ENCODE results near the gene DAPK2. TPM values are rescaled to one million over a fixed set of nuclear protein-coding genes. Genes with fewer than 3 reads are reported as not detected.

DAPK2 gene
- polyA plus RNA-seq, 2 of the 4 experiments (the other 2 are of a cell fraction): 3.1 to 4.8 TPM

GRCh38 chr15:64037116-64037515 lies 9.2 kb downstream of the DAPK2 start (continued):
- no peak for TF ChIP-seq NPAS2 (CRISPR knock-in tag; IDR thresholded peaks at IDR 0.05; ENCODE audit: borderline replicate concordance)
- no peak for TF ChIP-seq PHF8 (IDR thresholded peaks at IDR 0.05; ENCODE audit: borderline replicate concordance, low read depth)
- no peak for TF ChIP-seq TP53 (CRISPR knock-in tag; IDR thresholded peaks at IDR 0.05)
- no peak for TF ChIP-seq POLR2AphosphoS2 (conservative IDR thresholded peaks at IDR 0.05; ENCODE audit: low read length)

- Histone ChIP-seq H3K4me1 (no peaks in the 10 kb centered on the region), H3K9me3 (no peaks in the 10 kb centered on the region), H3K4me3 (no peak overlapping the region), H3K27ac (no peak overlapping the region), H3K4me2 (no peak overlapping the region)
- DNase-seq (ENCODE audit: low read depth in 1 of 2, low spot score in 1 of 2) (no peak), ATAC-seq (no peak), FAIRE-seq (no peak)
- CTCF ChIA-PET: interaction anchor here (1.0 to 3.5 kb wide), 4 partner anchors 11 to 283 kb away, joined by 3 to 23 read pairs (median 7); partner anchors contain the start of gene DAPK2
- POLR2A ChIA-PET: no interaction called here
- TF ChIP-seq HDAC2 (IDR thresholded peaks at IDR 0.05): no peak
- TF ChIP-seq EHMT2 (IDR thresholded peaks at IDR 0.05; ENCODE audit: low read depth): no peak
- TF ChIP-seq BHLHE40 (IDR thresholded peaks at IDR 0.05; ENCODE audit: low read depth, low read length): no peak
- TF ChIP-seq, protein P1, sequence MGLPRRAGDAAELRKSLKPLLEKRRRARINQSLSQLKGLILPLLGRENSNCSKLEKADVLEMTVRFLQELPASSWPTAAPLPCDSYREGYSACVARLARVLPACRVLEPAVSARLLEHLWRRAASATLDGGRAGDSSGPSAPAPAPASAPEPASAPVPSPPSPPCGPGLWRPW (IDR thresholded peaks at IDR 0.05): no peak
- TF ChIP-seq RARB (CRISPR knock-in tag; IDR thresholded peaks at IDR 0.05): no peak
- WGBS (ENCODE audit: missing lambda C conversion rate): 100% methylated on average over 1 of the region's 1 CpG
These were observed 10.8 kb downstream of the DAPK2 start for GRCh38 chr15:64035525-64035924.

DNA sequence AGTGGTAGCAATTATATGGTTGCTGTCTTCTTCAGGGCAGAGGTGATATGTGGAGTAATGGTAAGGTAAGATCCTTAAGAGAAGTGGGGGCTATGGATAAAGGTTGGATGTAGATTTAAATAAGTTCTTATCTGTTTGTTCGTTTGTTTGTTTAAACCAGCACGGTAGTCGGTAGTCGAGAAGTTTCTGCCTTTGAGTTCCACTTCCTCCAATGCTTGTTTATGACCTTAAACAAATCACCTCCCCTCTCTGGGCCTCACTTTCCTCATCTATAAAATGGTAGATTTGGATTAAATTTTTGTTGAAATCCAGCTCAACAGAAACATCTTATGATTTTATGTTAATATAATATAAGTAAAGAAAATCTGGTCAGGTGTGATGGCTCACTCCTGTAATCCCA lies 11.8 kb downstream of the DAPK2 start:
- no peaks in the 10 kb centered on the region for H3K4me1 ChIP-seq
- DNase-seq (ENCODE audit: low read depth in 1 of 2, low spot score in 1 of 2): no peak
- no peak for TF ChIP-seq KDM5A (IDR thresholded peaks at IDR 0.05)
- TF ChIP-seq ZFP36 (IDR thresholded peaks at IDR 0.05; ENCODE audit: borderline replicate concordance, partially characterized antibody): no peak
- TF ChIP-seq FOXS1 (CRISPR knock-in tag; IDR thresholded peaks at IDR 0.05): no peak
- TF ChIP-seq SREBF2 (IDR thresholded peaks at IDR 0.05): no peak
- TF ChIP-seq RAD21 (conservative IDR thresholded peaks at IDR 0.05 in 1 of 2, IDR thresholded peaks at IDR 0.05 in 1 of 2): no peak
- TF ChIP-seq FOSL2 (IDR thresholded peaks at IDR 0.05): no peak
- TF ChIP-seq FOSL2 (CRISPR knock-in tag; IDR thresholded peaks at IDR 0.05): no peak
- TF ChIP-seq EHMT2 (IDR thresholded peaks at IDR 0.05; ENCODE audit: low read depth): no peak
- no peak for TF ChIP-seq HEYL (CRISPR knock-in tag; IDR thresholded peaks at IDR 0.05)
- no peak for TF ChIP-seq RCOR1 (IDR thresholded peaks at IDR 0.05; ENCODE audit: low read depth, low read length)
- TF ChIP-seq RNF2 (IDR thresholded peaks at IDR 0.05; ENCODE audit: borderline replicate concordance, low read depth): no peak
- TF ChIP-seq SMC3 (IDR thresholded peaks at IDR 0.05): no peak
- TF ChIP-seq, protein P2, sequence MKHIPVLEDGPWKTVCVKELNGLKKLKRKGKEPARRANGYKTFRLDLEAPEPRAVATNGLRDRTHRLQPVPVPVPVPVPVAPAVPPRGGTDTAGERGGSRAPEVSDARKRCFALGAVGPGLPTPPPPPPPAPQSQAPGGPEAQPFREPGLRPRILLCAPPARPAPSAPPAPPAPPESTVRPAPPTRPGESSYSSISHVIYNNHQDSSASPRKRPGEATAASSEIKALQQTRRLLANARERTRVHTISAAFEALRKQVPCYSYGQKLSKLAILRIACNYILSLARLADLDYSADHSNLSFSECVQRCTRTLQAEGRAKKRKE (CRISPR knock-in tag; IDR thresholded peaks at IDR 0.05; ENCODE audit: low read depth): no peak
- TF ChIP-seq NFE2L2 (conservative IDR thresholded peaks at IDR 0.05; ENCODE audit: low read length): no peak
- H3K4me3 ChIP-seq: no peak overlapping the region
- CTCF ChIA-PET: interaction anchor here (0.8 to 2.3 kb wide), 2 partner anchors 12 to 13 kb away, joined by 3 to 8 read pairs; partner anchors contain the start of gene DAPK2
- H3K4me2 ChIP-seq: no peak overlapping the region
- 62% methylated on average over 4 of the region's 4 CpGs for WGBS (ENCODE audit: missing lambda C conversion rate)
- no peak for ATAC-seq
- FAIRE-seq: no peak
- POLR2A ChIA-PET: no interaction called here
- H3K27ac ChIP-seq: no peak overlapping the region
- H3K9me3 ChIP-seq: no peaks in the 10 kb centered on the region

- H3K27ac ChIP-seq: no peak overlapping the region
- DNase-seq (ENCODE audit: low read depth in 1 of 2, low spot score in 1 of 2) (no peak), FAIRE-seq (no peak), ATAC-seq (no peak)
- ChIA-PET POLR2A (no interaction called here), CTCF (no interaction called here)
- no peak overlapping the region for H3K4me2 ChIP-seq
- 87% methylated on average over 5 of the region's 5 CpGs for WGBS (ENCODE audit: missing lambda C conversion rate)
- H3K4me3 ChIP-seq: no peak overlapping the region
- peaks cover 4% of the 10 kb centered on the region; the same call in 2 of the 3 replicates for H3K4me1 ChIP-seq
- H3K9me3 ChIP-seq: no peaks in the 10 kb centered on the region
- TF ChIP-seq CEBPB (IDR thresholded peaks at IDR 0.05): no peak
- TF ChIP-seq E2F6 (IDR thresholded peaks at IDR 0.05; ENCODE audit: borderline replicate concordance, low read depth): no peak
- TF ChIP-seq CHD2 (IDR thresholded peaks at IDR 0.05; ENCODE audit: low read length, partially characterized antibody): no peak
- TF ChIP-seq ZC3H11A (IDR thresholded peaks at IDR 0.05): no peak
- TF ChIP-seq, protein P3, sequence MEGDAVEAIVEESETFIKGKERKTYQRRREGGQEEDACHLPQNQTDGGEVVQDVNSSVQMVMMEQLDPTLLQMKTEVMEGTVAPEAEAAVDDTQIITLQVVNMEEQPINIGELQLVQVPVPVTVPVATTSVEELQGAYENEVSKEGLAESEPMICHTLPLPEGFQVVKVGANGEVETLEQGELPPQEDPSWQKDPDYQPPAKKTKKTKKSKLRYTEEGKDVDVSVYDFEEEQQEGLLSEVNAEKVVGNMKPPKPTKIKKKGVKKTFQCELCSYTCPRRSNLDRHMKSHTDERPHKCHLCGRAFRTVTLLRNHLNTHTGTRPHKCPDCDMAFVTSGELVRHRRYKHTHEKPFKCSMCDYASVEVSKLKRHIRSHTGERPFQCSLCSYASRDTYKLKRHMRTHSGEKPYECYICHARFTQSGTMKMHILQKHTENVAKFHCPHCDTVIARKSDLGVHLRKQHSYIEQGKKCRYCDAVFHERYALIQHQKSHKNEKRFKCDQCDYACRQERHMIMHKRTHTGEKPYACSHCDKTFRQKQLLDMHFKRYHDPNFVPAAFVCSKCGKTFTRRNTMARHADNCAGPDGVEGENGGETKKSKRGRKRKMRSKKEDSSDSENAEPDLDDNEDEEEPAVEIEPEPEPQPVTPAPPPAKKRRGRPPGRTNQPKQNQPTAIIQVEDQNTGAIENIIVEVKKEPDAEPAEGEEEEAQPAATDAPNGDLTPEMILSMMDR (IDR thresholded peaks at IDR 0.05): no peak
- no peak for TF ChIP-seq HDAC2 (IDR thresholded peaks at IDR 0.05)
- no peak for TF ChIP-seq NFE2L2 (conservative IDR thresholded peaks at IDR 0.05; ENCODE audit: low read length)
- no peak for TF ChIP-seq MAX (IDR thresholded peaks at IDR 0.05)
- TF ChIP-seq CBX2 (IDR thresholded peaks at IDR 0.05; ENCODE audit: borderline replicate concordance, low read depth): no peak
- no peak for TF ChIP-seq PHF8 (IDR thresholded peaks at IDR 0.05; ENCODE audit: borderline replicate concordance, low read depth)
- TF ChIP-seq BCL3 (IDR thresholded peaks at IDR 0.05): no peak
These were observed 14.0 kb downstream of the DAPK2 start for GRCh38 chr15:64032329-64032728.

All from A549 (cell line).